ENCODE measurements around the gene FZD8.

Gene FZD8

GRCh38 chr10:35639728-35640401, 2.2 kb downstream of the FZD8 start:
- Histone ChIP-seq H3K4me3 (replicated peaks; ENCODE audit: insufficient read depth, low read length) (no peak overlapping the region), H3K27me3 (ENCODE audit: insufficient read depth, poor library complexity, severe bottlenecking) (peaks cover 54% of the 10 kb centered on the region), H3K27ac (replicated peaks) (no peak overlapping the region)
- no peak for DNase-seq (ENCODE audit: low read depth in 1 of 2, low spot score in 1 of 2)
- TF ChIP-seq POLR2AphosphoS5 (IDR thresholded peaks at IDR 0.05; ENCODE audit: low read depth) (no peak), REST (IDR thresholded peaks at IDR 0.05; ENCODE audit: insufficient replicate concordance, low read depth) (no peak), SPI1 (IDR thresholded peaks at IDR 0.05; ENCODE audit: borderline replicate concordance, low read depth) (no peak), GABPA (IDR thresholded peaks at IDR 0.05; ENCODE audit: low read depth) (no peak)
- TF ChIP-seq, protein P1, sequence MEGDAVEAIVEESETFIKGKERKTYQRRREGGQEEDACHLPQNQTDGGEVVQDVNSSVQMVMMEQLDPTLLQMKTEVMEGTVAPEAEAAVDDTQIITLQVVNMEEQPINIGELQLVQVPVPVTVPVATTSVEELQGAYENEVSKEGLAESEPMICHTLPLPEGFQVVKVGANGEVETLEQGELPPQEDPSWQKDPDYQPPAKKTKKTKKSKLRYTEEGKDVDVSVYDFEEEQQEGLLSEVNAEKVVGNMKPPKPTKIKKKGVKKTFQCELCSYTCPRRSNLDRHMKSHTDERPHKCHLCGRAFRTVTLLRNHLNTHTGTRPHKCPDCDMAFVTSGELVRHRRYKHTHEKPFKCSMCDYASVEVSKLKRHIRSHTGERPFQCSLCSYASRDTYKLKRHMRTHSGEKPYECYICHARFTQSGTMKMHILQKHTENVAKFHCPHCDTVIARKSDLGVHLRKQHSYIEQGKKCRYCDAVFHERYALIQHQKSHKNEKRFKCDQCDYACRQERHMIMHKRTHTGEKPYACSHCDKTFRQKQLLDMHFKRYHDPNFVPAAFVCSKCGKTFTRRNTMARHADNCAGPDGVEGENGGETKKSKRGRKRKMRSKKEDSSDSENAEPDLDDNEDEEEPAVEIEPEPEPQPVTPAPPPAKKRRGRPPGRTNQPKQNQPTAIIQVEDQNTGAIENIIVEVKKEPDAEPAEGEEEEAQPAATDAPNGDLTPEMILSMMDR (IDR thresholded peaks at IDR 0.05; ENCODE audit: insufficient read depth, low read length), result no peak

DNA sequence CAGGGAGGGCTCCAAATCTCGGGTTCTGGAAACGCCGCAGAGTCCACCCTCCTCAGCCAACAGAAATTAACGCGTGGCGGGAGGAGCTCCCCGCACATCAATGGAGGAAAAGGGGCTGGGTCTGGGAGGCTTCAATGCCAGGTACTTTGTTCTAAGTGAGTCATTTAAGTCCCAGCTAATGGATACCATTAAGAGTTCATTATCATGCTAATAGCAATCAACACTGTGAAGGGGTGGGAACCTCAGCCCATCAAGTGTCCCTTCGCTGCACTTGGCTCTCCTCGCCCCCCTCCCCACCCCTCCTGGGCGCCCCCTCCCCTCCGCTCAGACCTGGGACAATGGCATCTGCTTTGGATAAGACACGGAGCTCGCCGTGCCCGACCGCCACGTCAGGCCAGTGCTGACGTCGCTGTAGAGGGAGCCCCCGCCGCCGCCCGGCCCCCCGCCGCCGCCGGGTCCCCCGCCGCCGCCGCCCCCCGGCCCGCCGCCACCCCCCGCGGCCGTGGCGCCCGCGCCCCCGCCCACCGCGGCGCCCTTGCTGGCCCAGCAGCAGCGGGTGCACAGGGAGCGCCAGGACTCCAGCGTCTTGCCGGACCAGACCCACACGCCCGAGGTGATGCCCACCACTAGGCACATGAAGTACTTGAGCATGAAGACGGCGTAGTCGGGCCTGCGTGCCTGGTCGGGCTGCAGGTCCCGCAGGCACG, 2.9 kb downstream of the FZD8 start:
- DNase-seq (ENCODE audit: low read depth in 1 of 2, low spot score in 1 of 2), result no peak
- Histone ChIP-seq H3K27ac (replicated peaks) (no peak overlapping the region), H3K27me3 (ENCODE audit: insufficient read depth, poor library complexity, severe bottlenecking) (peaks cover 47% of the 10 kb centered on the region), H3K4me3 (replicated peaks; ENCODE audit: insufficient read depth, low read length) (no peak overlapping the region)
- no peak for TF ChIP-seq REST (IDR thresholded peaks at IDR 0.05; ENCODE audit: insufficient replicate concordance, low read depth)
- TF ChIP-seq GABPA (IDR thresholded peaks at IDR 0.05; ENCODE audit: low read depth), result no peak
- no peak for TF ChIP-seq SPI1 (IDR thresholded peaks at IDR 0.05; ENCODE audit: borderline replicate concordance, low read depth)
- no peak for TF ChIP-seq POLR2AphosphoS5 (IDR thresholded peaks at IDR 0.05; ENCODE audit: low read depth)
- TF ChIP-seq, protein P1 (IDR thresholded peaks at IDR 0.05; ENCODE audit: insufficient read depth, low read length), result no peak

DNA sequence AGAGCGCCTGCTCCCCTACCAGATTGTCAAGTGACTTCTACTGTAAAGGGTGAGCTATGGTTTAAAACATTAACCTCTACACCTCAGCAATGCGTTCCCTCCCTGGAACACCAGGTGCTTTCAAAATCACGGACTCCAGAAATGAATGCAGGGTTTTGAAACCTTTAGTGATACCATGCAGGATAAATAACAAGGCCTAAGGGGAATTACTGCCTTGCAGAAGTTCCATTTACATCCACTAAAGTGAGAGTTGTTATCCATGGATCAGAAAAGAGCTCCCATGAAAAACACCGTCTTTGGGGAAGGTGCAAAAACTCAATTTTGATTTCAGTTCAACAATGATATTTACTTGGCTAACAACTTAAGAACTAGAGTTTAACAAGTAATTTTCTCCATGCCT, 4.0 kb downstream of the FZD8 start:
- no peak overlapping the region for H3K27ac ChIP-seq (replicated peaks)
- no peak for DNase-seq (ENCODE audit: low read depth in 1 of 2, low spot score in 1 of 2)
- H3K4me3 ChIP-seq (replicated peaks; ENCODE audit: insufficient read depth, low read length), result no peak overlapping the region

More for the DNA sequence above, 4.0 kb downstream of the FZD8 start:
- TF ChIP-seq REST (IDR thresholded peaks at IDR 0.05; ENCODE audit: insufficient replicate concordance, low read depth) (no peak), SPI1 (IDR thresholded peaks at IDR 0.05; ENCODE audit: borderline replicate concordance, low read depth) (no peak), POLR2AphosphoS5 (IDR thresholded peaks at IDR 0.05; ENCODE audit: low read depth) (no peak), GABPA (IDR thresholded peaks at IDR 0.05; ENCODE audit: low read depth) (no peak)
- TF ChIP-seq, protein P1 (IDR thresholded peaks at IDR 0.05; ENCODE audit: insufficient read depth, low read length), result no peak
- H3K27me3 ChIP-seq (ENCODE audit: insufficient read depth, poor library complexity, severe bottlenecking), result peaks cover 36% of the 10 kb centered on the region
